Measurements from ENCODE around the gene RABGAP1L.
"Not testable (repeated sequence)": the region's sequence is repeated elsewhere in the genome, so short reads cannot be mapped to it uniquely, and the experiment has no call there.

Gene RABGAP1L

GRCh38 chr1:174156437-174156836 lies 2.9 kb upstream of the RABGAP1L start:
- DNase-seq = no peak

GRCh38 chr1:174157157-174157806 lies 2.0 kb upstream of the RABGAP1L start:
- DNase-seq = no peak

DNA sequence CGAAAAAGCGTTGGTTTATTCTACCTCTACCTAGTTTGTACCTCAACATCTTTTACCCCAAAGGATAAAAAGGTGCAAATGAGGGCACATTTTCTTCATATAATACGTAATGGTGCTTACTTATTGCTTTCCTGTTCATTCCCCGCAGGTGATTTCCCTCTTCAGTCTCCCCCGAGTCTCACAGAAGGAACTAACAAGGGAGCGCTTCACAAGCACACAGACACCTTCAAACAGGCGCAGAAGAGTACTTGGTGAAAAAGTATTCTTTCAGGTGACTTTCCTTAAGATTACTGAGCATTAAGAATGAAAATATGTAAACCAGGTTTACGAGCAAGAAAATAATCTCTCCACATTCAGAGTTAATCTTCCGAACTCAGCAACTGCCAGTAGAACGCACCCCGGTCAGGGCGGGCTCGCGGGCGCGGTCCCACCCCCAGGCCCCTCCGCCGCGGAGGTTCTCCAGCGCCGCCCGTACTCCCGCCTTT lies 511 bp upstream of the RABGAP1L start:
- no peak for DNase-seq

- DNase-seq = no peak
These were observed 771 bp downstream of the RABGAP1L start for GRCh38 chr1:174160109-174160473.

DNA sequence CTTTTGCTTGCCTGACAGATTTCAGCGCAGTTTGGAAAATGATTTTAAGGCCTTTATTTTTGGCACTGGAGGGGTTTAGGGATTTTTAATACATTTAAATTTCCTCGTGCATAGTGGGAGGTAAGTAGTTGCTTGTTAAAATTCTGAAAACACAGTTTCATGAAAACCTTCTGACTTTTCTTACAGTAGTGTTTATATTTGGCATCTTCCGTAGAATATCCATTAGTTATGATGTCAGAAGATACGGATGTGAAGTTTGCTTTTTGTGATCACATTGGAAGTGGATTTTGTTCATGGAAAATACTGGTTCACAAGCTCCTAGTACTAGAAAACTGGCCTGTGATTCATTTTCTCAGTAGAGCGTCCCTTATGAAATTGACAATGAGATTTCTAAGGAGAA lies 1.3 kb downstream of the RABGAP1L start:
- DNase-seq = no peak

- DNase-seq = no peak
These were observed 2.5 kb downstream of the RABGAP1L start for GRCh38 chr1:174161813-174162212.

DNA sequence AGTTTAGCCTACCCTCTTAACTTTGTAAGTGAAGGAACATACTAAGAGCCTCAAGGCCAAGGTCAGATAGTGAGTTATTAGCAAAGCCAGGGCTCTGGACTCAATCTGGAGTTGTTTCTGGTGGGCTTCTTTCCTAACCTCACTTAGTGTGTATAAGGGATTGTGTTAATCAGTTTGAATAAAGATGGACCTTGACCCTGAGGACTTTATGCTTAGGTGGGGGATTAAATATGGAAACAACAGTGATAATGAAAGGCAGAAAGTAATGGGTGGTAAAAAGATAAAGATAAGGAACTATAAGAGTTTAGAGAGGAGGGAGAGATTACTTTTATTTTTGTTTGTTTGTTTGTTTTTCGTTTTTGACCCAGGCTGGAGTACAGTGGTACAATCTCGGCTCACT lies 5.5 kb downstream of the RABGAP1L start:
- DNase-seq = no peak

GRCh38 chr1:174165471-174166137 lies 6.3 kb downstream of the RABGAP1L start:
- DNase-seq = no peak

DNA sequence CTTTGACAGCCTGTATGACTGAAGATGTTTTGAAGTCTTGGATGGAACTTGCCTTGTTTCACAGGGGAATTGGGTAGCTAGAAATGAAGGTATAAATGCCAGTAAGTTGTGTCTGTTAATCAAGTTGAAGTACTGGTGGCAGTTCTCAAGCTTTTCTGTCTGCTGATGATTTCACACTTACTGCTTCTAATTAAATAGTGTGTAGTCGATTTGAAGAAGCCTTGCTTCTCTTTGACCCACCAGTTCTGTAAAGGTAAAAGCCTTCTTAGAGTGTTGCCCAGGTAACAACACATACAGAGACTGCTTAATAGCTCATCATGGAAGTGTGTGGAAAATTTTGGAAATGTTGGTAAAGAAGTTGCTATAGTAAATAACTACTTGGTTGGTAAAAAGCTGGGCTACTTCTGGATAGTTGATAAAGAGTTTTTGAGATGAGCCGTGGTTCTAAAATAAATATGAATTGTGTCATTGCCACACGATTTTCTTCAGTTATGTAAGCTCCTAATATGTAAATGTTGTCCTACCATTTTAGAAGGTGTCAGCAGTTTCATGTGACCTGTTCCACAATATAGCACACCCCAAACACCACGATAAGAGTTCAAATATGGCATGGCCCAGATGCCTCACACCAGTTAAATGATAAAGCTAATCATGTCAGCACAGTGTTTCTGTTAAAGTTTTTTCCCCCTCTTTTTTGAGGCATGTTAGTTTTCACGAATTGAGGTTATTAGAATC lies 7.4 kb downstream of the RABGAP1L start:
- DNase-seq = no peak

GRCh38 chr1:174167265-174167803 lies 8.0 kb downstream of the RABGAP1L start:
- DNase-seq = no peak

- DNase-seq = no peak
These were observed 10.0 kb downstream of the RABGAP1L start for GRCh38 chr1:174169342-174169741.

DNA sequence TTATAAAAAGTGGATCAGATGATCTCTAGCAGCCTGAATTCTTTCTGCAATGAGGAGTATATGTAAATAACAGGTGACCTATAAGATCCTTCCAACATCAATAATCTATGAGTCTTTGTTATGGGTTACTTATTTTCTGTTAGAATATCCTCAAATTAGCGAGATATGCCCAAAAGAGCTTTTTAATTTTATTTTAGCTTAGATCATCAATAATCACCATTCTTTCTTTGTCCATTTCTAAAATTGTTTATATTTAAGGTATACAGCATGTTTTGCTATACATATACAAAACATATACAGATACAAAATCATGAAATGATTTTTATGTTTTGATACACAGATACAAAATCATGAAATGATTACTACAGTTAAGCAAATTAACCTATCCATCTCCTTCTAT lies 11.8 kb downstream of the RABGAP1L start:
- no peak for DNase-seq

DNA sequence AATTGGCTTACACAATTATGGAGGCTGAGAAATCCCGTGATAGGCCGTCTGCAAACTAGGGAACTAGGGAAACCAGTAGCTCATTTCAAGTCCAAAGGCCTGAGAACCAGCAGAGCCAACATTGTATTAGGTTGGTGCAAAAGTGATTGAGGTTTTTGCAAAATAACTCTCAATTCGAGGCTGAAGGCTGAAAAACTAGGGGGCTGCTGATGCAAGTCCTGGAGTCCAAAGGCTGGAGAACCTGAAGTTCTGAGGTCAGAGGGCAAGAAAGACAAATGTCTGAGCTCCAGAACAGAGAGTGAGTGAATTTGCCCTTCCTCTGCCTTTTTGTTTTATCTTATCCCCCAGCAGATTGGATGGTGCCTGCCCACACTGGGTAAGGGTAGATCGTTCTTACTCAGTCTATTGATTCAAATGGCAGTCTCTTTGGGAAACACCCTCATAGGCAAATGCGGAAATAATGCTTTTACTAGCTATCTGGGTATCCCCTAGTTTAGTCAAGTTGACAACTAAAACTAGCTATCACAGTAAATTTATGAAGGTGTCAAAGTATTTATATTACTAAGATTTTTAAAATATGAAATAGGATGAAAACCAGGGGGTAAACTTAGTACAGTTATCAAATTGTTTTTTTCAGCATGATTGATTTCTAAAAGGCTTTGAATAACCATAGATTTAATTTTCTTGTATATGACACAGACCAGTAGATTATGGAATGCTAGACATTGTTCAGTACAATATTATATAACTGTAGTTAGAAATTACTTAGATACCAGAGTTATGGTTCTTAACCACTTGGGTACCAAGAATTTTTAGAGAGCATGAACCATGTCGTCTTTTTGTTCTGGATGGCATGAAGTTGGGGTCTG lies 15.4 kb downstream of the RABGAP1L start:
- no peak for DNase-seq

DNA sequence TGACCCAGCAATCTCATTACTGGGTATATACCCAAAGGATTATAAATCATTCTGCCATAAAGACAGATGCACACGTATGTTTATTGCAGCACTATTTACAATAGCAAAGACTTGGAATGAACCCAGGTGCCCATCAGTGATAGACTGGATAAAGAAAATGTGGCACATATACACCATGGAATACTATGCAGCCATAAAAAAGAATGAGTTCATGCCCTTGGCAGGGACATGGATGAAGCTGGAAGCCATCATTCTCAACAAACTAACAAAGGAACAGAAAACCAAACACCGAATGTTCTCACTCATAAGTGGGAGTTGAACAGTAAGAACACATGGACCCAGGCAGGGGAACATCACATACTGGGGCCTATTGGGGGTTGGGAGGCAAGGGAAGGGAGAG lies 19.1 kb downstream of the RABGAP1L start:
- not testable (repeated sequence) for DNase-seq

GRCh38 chr1:174189428-174190062 lies 30.2 kb downstream of the RABGAP1L start:
- no peak for DNase-seq

DNA sequence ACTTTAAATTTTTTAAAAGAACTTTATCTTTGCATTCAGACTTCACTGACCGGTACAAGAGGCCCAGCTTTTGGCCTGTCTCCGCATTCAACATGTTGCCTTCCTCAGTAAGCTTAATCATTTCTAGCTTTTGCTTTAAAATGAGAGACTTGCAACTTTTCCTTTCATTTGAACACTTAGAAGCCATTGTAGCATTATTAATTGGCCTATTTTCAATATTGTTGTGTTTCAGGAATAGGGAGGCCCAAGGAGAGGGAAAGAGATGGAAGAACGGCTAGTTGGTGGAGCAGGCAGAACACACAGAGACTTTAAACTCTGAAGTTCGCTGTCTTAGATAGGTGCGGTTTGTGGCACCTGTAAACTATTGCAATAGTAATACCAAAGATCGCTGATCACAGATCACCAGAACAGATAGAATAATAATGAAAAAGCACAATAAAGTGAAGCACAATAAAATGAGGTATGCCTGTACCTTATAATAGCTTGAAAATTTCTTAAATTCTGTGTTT lies 31.4 kb downstream of the RABGAP1L start:
- no peak for DNase-seq

DNA sequence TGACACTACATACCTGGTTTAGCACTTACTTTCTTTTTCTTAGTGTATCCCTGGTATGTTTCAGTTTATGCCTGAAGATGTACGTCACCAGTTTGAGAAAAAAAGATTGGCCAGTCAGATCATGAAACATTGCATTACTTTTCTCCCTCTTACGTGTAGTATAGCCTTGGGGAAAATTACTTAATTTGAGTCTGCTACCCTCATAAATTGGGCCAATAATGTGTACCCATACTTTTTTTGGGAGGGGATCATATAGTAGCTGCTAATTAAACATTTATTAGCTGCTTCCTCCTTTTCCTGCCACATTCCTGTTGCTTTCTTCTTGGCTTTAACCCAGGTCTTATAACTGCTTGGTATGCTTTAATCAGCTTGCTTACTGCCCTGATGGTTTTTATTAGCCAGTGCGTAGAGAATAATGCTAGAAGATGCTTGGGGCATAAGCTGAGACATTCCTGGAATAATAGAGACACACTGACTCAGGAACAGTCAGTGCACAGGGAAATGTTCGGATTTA lies 32.1 kb downstream of the RABGAP1L start:
- DNase-seq = no peak

GRCh38 chr1:174194461-174194860 lies 35.1 kb downstream of the RABGAP1L start:
- no peak for DNase-seq

GRCh38 chr1:174197088-174197487 lies 37.8 kb downstream of the RABGAP1L start:
- DNase-seq = no peak

DNA sequence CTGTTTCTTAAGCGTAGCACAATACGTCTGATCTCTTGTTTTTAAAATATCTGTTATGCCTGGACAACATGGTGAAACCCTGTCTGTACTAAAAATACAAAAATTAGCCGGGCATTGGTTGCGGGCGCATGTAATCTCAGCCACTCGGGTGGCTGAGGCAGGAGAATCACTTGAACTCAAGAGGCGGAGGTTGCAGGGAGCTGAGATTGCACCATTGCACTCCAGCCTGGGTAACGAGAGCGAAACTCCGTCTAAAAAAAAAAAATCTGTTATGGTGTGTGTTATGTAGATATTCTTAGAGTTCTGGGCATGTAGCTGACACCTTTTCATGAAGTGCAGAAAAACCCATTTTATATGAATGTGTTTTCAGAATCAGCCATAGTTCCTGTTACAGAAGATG lies 38.2 kb downstream of the RABGAP1L start:
- DNase-seq = no peak

DNA sequence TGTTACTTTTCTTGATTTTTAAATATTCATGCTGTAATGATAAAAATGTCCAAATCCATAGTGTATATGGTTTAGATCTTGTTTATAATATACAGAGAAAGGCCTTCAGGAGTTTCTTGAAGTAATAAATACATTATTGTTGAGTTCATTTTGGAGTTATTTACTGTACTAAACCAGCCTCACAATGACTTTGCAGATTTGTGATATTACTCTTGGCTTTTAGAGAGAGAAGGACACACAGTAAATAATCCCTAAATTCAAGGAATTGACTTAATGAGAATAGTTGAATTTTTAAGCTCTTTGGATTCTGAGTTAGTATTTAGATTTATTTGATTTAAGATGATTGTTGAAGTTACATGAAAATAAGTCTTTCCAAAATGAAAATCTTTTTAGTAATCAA lies 38.9 kb downstream of the RABGAP1L start:
- no peak for DNase-seq

GRCh38 chr1:174200746-174201145 lies 41.4 kb downstream of the RABGAP1L start:
- DNase-seq = no peak
